Measurements from ENCODE around the gene IL6R. TPM values are rescaled to one million over a fixed set of nuclear protein-coding genes. Genes with fewer than 3 reads are reported as not detected.
"Not testable (repeated sequence)": the region's sequence is repeated elsewhere in the genome, so short reads cannot be mapped to it uniquely, and the experiment has no call there.

IL6R gene
- polyA plus RNA-seq, 1 experiment: 6.8 TPM

- Histone ChIP-seq H3K36me3 (ENCODE audit: control insufficient read depth, insufficient read depth, low read length) (no peaks in the 10 kb centered on the region), H3K27me3 (ENCODE audit: control insufficient read depth, insufficient read depth, low read length) (no peaks in the 10 kb centered on the region), H3K4me3 (ENCODE audit: low read depth, low read length) (no peak overlapping the region)
- ChIA-PET CTCF (interaction anchor here (1.5 to 2.6 kb wide), 2 partner anchors 23 to 83 kb away, joined by 3 to 11 read pairs; no protein-coding TSS in a partner anchor), POLR2A (no interaction called here)
- no peak for DNase-seq (ENCODE audit: low read depth)
- TF ChIP-seq, protein P1, sequence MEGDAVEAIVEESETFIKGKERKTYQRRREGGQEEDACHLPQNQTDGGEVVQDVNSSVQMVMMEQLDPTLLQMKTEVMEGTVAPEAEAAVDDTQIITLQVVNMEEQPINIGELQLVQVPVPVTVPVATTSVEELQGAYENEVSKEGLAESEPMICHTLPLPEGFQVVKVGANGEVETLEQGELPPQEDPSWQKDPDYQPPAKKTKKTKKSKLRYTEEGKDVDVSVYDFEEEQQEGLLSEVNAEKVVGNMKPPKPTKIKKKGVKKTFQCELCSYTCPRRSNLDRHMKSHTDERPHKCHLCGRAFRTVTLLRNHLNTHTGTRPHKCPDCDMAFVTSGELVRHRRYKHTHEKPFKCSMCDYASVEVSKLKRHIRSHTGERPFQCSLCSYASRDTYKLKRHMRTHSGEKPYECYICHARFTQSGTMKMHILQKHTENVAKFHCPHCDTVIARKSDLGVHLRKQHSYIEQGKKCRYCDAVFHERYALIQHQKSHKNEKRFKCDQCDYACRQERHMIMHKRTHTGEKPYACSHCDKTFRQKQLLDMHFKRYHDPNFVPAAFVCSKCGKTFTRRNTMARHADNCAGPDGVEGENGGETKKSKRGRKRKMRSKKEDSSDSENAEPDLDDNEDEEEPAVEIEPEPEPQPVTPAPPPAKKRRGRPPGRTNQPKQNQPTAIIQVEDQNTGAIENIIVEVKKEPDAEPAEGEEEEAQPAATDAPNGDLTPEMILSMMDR (IDR thresholded peaks at IDR 0.05; ENCODE audit: insufficient read depth, low read depth, low read length): no peak
Measured at GRCh38 chr1:154418062-154418921, 13.1 kb downstream of the IL6R start.

DNA sequence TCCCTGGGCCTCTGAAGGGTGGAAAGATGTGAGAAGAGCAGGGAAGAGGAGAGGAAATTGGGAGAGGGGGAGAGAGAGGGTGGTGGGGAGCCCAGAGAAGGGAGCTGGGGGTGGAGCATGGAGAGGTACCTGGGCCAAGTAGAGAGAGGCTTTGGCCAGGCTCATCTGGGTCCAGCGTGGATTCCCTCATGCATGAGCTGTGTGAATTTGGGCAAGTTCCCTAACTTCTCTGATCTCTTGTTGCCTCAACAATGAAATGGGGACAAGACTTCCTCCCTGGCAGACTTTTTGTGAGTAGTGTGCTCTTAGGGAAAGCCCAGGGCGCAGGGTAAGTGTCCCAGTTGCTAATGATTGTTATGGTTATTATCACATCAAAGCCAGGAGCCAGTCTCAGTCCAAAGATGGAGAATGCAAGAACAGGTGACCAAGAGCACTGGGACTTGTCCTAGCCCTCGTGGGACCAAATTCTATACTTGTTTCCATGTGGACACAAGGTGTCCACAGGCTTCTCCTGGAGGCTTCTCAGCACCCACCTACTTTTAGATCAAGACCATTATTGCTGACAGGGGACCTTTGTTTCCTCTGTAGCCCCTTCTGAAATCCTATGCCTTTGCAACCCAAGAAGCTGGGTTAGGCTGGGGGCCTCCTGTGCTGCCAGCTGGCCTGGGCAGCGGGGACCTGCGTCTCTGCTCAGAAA lies 13.9 kb downstream of the IL6R start:
- TF ChIP-seq, protein P1 (IDR thresholded peaks at IDR 0.05; ENCODE audit: insufficient read depth, low read depth, low read length): no peak
- CTCF ChIA-PET: interaction anchor here (1.1 to 2.6 kb wide), 4 partner anchors 10 to 84 kb away, joined by 3 to 11 read pairs (median 6); no protein-coding TSS in a partner anchor
- POLR2A ChIA-PET: no interaction called here
- no peak overlapping the region for H3K4me3 ChIP-seq (ENCODE audit: low read depth, low read length)
- DNase-seq (ENCODE audit: low read depth): no peak
- H3K36me3 ChIP-seq (ENCODE audit: control insufficient read depth, insufficient read depth, low read length): no peaks in the 10 kb centered on the region
- no peaks in the 10 kb centered on the region for H3K27me3 ChIP-seq (ENCODE audit: control insufficient read depth, insufficient read depth, low read length)

DNA sequence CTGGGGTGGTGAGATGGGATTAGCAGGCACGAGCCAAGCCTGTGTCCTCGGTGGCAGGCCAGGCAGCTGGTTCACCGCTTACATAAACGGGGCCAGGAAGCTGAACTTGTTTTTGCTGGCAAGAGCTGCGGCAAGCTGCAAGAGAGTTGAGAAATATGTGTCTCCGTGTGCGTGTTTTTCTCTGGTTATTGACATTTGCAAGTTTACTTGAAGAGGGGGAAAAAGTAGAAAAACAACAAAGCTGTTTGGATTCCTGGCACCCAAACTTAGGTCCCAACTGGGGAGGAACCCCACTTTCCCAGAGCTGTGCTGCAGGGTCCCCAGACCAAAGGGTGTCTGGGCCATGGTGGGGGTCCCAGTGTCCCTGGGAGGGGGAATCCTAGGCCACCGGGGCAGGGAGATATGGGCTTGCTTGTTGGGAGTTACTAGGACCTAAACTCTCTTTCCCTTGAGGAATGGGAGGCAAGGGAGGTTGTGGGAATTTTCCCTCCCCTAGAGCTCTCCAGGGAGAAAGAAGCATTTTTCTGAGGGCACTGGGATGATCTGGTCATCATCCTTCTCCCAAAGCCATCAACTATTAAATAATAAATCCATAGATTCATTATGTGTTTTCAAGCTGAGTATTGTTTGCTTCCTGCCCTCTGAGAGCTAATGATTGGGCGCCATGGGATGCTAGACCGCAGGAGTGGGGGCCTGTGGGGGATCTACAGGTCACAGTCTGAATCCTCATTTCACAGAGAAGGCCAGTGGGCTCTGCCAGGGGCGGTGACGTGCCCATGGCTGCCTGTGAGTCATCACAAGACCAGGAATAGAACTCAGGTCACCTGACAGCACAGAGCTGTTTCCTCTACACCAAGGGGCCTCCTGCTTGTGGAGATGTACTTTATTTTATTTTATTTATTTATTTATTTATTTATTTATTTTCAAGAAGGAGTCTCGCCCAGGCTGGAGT lies 14.8 kb downstream of the IL6R start:
- Histone ChIP-seq H3K27me3 (ENCODE audit: control insufficient read depth, insufficient read depth, low read length) (no peaks in the 10 kb centered on the region), H3K4me3 (ENCODE audit: low read depth, low read length) (no peak overlapping the region), H3K36me3 (ENCODE audit: control insufficient read depth, insufficient read depth, low read length) (no peaks in the 10 kb centered on the region)
- TF ChIP-seq, protein P1 (IDR thresholded peaks at IDR 0.05; ENCODE audit: insufficient read depth, low read depth, low read length): no peak
- CTCF ChIA-PET: interaction anchor here (0.6 to 2.6 kb wide), 7 partner anchors 10 to 513 kb away, joined by 3 to 11 read pairs (median 7); no protein-coding TSS in a partner anchor
- POLR2A ChIA-PET: interaction anchor here (0.5 to 0.6 kb wide), 2 partner anchors 20 to 91 kb away, joined by 3 read pairs; no protein-coding TSS in a partner anchor
- peak; percentile 57 for DNase-seq (ENCODE audit: low read depth)

DNA sequence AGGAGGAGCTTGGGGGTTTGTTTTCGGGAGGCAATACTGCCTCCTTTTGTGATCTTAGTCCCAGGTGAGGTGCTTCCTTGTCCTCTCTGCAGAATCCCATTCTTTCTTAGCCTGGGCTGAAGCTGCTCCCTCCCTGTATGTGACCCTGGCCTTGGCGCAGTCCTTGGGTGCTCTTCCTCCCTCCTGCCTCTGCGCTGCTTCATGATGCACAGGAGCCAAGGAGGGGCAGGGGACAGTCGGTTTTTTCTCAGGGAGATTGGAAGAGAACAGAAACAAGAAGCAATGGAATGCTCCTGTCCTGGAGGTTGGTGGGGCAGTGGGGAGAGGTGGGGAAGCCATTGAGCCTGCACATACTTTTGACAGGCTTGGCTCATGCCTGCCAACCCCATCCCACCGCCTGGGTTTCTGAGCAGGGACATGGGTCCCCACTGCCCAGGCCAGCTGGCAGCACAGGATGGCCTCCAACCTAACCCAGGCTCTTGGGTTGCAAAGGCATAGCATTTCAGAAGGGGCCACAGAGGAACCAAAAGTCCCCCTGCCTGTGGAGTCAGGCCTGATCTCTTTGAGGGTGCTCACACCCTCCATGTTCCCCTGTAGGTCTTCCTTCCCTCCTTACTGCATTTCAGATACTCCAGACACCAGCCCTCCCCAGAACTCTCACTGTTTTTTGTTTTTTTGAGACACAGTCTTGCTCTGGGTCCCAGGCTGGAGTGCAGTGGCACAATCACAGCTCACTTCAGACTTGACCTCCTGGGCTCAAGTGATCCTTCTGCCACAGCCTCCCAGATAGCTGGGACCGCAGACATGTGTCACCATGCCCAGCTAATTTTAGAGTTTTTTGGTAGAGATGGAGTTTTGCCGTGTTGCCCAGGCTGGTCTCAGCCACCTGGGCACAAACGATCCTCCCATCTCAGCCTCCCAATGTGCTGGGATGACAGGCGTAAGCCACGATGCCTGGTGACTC lies 16.1 kb downstream of the IL6R start:
- H3K4me3 ChIP-seq (ENCODE audit: low read depth, low read length): no peak overlapping the region
- ChIA-PET CTCF (interaction anchor here (1.3 to 2.6 kb wide), 4 partner anchors 9 to 86 kb away, joined by 3 to 11 read pairs (median 8); no protein-coding TSS in a partner anchor), POLR2A (no interaction called here)
- H3K27me3 ChIP-seq (ENCODE audit: control insufficient read depth, insufficient read depth, low read length): no peaks in the 10 kb centered on the region
- TF ChIP-seq, protein P1 (IDR thresholded peaks at IDR 0.05; ENCODE audit: insufficient read depth, low read depth, low read length): no peak
- no peaks in the 10 kb centered on the region for H3K36me3 ChIP-seq (ENCODE audit: control insufficient read depth, insufficient read depth, low read length)
- DNase-seq (ENCODE audit: low read depth): no peak

- POLR2A ChIA-PET: interaction anchor here (0.6 kb wide), 1 partner anchor 8 kb away, joined by 3 read pairs; no protein-coding TSS in a partner anchor
- CTCF ChIA-PET: interaction anchor here (2.3 kb wide), 1 partner anchor 8 kb away, joined by 9 read pairs; no protein-coding TSS in a partner anchor
- not testable (repeated sequence) for H3K36me3 ChIP-seq (ENCODE audit: control insufficient read depth, insufficient read depth, low read length); H3K4me3 ChIP-seq (ENCODE audit: low read depth, low read length); DNase-seq (ENCODE audit: low read depth); H3K27me3 ChIP-seq (ENCODE audit: control insufficient read depth, insufficient read depth, low read length)
Measured at GRCh38 chr1:154422049-154422448, 16.9 kb downstream of the IL6R start.

Measured in BJ (cell line).